KMS-11 (cell line): ENCODE measurements around the gene CRYGD.

Source experiments
- H2AFZ ChIP-seq: fragments of 200-600 bp; sonication (generic); 2 replicates; pipeline ENCODE4 v1.6.1; 2016; ENCODE audit warnings: antibody characterized with exemption, mixed run types, low read depth
- H3K27ac ChIP-seq: fragments of 200-600 bp; sonication (generic); 2 replicates; pipeline ENCODE4 v1.6.1; 2016; ENCODE audit warnings: mild to moderate bottlenecking, mixed run types
- H3K27me3 ChIP-seq: fragments of 200-600 bp; sonication (generic); 2 replicates; pipeline ENCODE4 v1.6.1; 2017; ENCODE audit warnings: mild to moderate bottlenecking, low read depth, mixed run types, moderate library complexity; ENCODE audit not compliant: insufficient read depth
- H3K36me3 ChIP-seq: fragments of 200-600 bp; sonication (generic); 2 replicates; pipeline ENCODE4 v1.6.1; 2017; ENCODE audit warnings: mild to moderate bottlenecking, mixed run types; ENCODE audit not compliant: insufficient read depth
- H3K4me1 ChIP-seq: fragments of 200-600 bp; sonication (generic); 2 replicates; pipeline ENCODE4 v1.6.1; 2016; ENCODE audit warnings: mild to moderate bottlenecking, low read depth, mixed run types; ENCODE audit not compliant: poor library complexity, severe bottlenecking
- H3K4me2 ChIP-seq: fragments of 200-600 bp; sonication (generic); 2 replicates; pipeline ENCODE4 v1.7.0; 2016; ENCODE audit warnings: mild to moderate bottlenecking, mixed run types
- H3K4me3 ChIP-seq: fragments of 200-600 bp; sonication (generic); IDR thresholded peaks from 2 replicates; pipeline ENCODE4 v1.6.1; 2017; ENCODE audit warnings: low read depth, low read length, mixed read lengths; ENCODE audit not compliant: insufficient read depth
- H3K79me2 ChIP-seq: fragments of 200-600 bp; sonication (generic); 2 replicates; pipeline ENCODE4 v1.6.1; 2016; ENCODE audit warnings: low read depth, mixed run types; ENCODE audit not compliant: insufficient read depth
- H3K9ac ChIP-seq: fragments of 200-600 bp; sonication (generic); 2 replicates; pipeline ENCODE4 v1.6.1; 2016; ENCODE audit warnings: mild to moderate bottlenecking, mixed run types
- H4K20me1 ChIP-seq: fragments of 200-600 bp; sonication (generic); 2 replicates; pipeline ENCODE4 v1.6.1; 2016; ENCODE audit warnings: mild to moderate bottlenecking, mixed run types; ENCODE audit not compliant: insufficient read depth
- TF ChIP-seq, protein P1 (sequence below): fragments of 200-600 bp; sonication (generic); conservative IDR thresholded peaks from 2 replicates; pipeline ENCODE4 v1.6.1; 2017; ENCODE audit warnings: low read depth, mild to moderate bottlenecking, antibody characterized with exemption, low read length, moderate library complexity, mixed read lengths

Gene CRYGD

DNA sequence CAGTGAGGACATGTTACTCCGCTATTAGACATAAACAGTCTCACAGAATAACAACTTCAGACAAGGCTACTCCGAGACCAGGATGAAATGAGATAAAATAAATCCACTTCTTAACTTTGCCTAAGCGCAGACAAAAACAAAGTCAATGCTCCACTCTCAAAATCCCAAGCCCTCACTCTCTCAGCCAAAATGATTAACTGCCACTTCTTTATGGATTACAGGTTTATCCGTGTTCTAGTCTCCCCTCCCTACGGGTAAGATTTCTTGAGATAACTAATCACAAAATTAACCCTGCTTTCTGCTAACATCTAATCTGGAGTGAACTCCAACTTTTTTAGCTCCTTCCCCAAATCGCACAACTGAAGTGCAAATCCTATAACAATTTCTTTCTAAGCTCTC lies 6.4 kb upstream of the CRYGD start:
- Histone ChIP-seq H3K27ac (no peak overlapping the region), H3K4me3 (no peak overlapping the region), H3K4me1 (no peaks in the 10 kb centered on the region), H3K9ac (no peak overlapping the region), H2AFZ (no peak overlapping the region), H4K20me1 (no peaks in the 10 kb centered on the region), H3K27me3 (no peaks in the 10 kb centered on the region), H3K36me3 (no peaks in the 10 kb centered on the region), H3K79me2 (no peaks in the 10 kb centered on the region), H3K4me2 (no peak overlapping the region)
- TF ChIP-seq, protein P1, sequence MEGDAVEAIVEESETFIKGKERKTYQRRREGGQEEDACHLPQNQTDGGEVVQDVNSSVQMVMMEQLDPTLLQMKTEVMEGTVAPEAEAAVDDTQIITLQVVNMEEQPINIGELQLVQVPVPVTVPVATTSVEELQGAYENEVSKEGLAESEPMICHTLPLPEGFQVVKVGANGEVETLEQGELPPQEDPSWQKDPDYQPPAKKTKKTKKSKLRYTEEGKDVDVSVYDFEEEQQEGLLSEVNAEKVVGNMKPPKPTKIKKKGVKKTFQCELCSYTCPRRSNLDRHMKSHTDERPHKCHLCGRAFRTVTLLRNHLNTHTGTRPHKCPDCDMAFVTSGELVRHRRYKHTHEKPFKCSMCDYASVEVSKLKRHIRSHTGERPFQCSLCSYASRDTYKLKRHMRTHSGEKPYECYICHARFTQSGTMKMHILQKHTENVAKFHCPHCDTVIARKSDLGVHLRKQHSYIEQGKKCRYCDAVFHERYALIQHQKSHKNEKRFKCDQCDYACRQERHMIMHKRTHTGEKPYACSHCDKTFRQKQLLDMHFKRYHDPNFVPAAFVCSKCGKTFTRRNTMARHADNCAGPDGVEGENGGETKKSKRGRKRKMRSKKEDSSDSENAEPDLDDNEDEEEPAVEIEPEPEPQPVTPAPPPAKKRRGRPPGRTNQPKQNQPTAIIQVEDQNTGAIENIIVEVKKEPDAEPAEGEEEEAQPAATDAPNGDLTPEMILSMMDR: no peak

DNA sequence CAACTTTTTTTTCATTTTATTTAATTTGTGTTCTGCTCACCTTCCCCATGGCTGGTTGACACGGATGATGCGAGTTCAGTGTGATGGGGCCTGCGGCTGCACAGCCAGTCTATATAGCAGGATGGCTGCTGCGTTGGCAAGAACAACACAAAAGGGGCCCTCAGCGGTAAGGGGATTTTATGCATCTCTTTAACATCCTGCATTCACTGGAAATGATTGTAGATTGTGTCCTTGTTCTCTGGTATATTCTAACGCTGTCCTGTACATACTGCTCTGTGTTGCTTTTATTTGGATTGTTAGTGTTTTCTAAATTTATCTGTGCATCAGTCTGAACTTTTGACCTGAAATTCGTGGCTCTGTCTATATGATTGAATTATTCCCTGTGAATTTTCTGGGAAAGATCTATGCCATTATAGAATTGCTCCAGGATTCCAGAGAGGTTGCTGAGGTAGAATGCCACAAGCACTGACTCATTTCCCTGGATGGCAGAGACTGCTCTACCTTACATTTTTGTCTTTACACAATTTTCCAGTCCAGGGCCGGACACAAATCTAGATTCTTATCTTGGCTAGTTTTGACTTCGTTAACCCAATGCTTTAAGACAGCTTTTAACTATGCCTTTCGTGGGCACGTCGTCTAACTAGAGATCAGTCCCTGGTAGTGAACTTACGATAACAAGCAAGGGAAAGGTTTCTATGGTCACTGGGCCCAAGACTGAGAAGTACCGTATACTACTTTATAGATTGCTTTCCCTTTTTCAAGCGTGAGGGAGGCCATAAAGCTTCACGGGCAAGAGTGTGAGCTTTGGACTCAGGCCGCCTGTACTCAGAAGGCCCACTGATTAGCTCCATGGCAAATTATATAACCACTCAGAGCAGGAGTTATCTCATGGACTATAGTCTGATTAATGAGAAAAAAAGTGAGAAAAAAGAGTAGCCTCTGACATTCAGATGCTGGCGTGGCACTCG lies 5.7 kb upstream of the CRYGD start, which contains the start of gene CRYGC:
Gene CRYGC (minus strand): TSS at position 85 of the 968 bp plus-strand sequence. CDS start 36 bp downstream, at position 49.
- Histone ChIP-seq H3K79me2 (no peaks in the 10 kb centered on the region), H2AFZ (no peak within 1 kb of the TSS), H3K36me3 (no peaks in the 10 kb centered on the region), H3K27me3 (no peaks in the 10 kb centered on the region), H3K4me1 (no peaks in the 10 kb centered on the region), H3K4me3 (no peak within 1 kb of the TSS), H3K9ac (no peak within 1 kb of the TSS), H4K20me1 (no peaks in the 10 kb centered on the region), H3K27ac (no peak within 1 kb of the TSS), H3K4me2 (no peak within 1 kb of the TSS)
- TF ChIP-seq, protein P1: no peak

DNA sequence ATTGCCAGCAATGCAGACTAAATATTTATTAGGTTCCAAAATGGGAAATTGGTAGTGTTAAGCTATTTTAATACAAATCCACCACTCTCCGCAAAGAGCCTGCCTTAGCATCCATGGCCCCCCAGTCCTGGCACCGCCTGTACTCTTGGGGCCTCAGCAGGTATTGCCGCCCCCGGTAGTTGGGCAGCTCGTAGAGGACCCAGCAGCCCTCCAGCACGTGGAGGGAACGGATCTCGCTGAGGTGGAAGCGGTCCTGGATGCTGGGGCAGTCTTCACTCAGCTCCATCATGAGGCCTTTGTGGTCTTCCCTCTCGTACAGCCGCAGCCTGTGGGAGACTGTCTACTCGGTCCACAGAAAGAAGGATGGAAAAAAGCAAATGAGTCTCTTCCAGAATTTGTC lies 3.8 kb upstream of the CRYGD start:
- Histone ChIP-seq H3K4me2 (no peak overlapping the region), H3K4me3 (no peak overlapping the region), H4K20me1 (no peaks in the 10 kb centered on the region), H2AFZ (no peak overlapping the region), H3K4me1 (no peaks in the 10 kb centered on the region), H3K27me3 (no peaks in the 10 kb centered on the region), H3K27ac (no peak overlapping the region), H3K36me3 (no peaks in the 10 kb centered on the region), H3K9ac (no peak overlapping the region), H3K79me2 (no peaks in the 10 kb centered on the region)
- TF ChIP-seq, protein P1: no peak

DNA sequence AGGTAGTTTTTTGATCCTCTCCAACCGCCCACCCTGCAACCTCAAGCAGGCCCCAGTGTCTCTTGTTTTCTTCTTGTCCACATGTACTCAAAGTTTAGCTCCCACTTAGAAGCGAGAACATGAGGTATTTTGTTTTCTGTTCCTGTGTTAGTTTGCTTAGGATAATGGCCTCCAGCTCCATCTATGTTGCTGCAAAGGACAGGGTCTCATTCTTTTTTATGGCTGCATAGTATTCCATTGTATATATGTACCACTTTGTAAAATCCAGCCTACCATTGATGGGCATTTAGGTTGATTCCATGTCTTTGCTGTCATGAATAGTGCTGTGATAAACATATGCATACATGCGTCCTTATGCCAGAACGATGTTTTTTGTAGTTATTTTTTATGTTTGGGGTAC lies 2.8 kb upstream of the CRYGD start:
- Histone ChIP-seq H3K27me3 (no peaks in the 10 kb centered on the region), H3K4me3 (no peak overlapping the region), H3K9ac (no peak overlapping the region), H3K36me3 (no peaks in the 10 kb centered on the region), H3K4me2 (no peak overlapping the region), H3K4me1 (no peaks in the 10 kb centered on the region), H3K27ac (no peak overlapping the region), H2AFZ (no peak overlapping the region), H4K20me1 (no peaks in the 10 kb centered on the region), H3K79me2 (no peaks in the 10 kb centered on the region)
- TF ChIP-seq, protein P1: no peak
